HCT116 (cell line): Measurements from ENCODE around the gene TAX1BP1.

Experiments
- CEBPB ChIP-seq: IDR thresholded peaks from 2 replicates; pipeline ENCODE4 v1.6.1; 2012; ENCODE audit warnings: low read depth
- CTCF ChIP-seq, 3 experiments: fragments of 200-600 bp in 1 of 3; sonication (generic) in 1 of 3; IDR thresholded peaks in 2 of 3; conservative IDR thresholded peaks in 1 of 3; 2 replicates each; pipeline ENCODE4 v1.5.1; 2012 to 2017; ENCODE audit warnings: low read depth in 2 of 3, low read length in 2 of 3, antibody characterized with exemption in 1 of 3, borderline replicate concordance in 1 of 3, control low read depth in 1 of 3, mild to moderate bottlenecking in 1 of 3, mixed read lengths in 1 of 3, mixed run types in 1 of 3, moderate library complexity in 1 of 3; ENCODE audit not compliant: insufficient read depth in 1 of 3
- EZH2 ChIP-seq: fragments of 200-600 bp; sonication (generic); IDR thresholded peaks from 2 replicates; pipeline ENCODE4 v1.6.1; 2017; ENCODE audit warnings: antibody characterized with exemption, mixed run types
- JUND ChIP-seq: IDR thresholded peaks from 2 replicates; pipeline ENCODE4 v1.6.1; 2012
- MAX ChIP-seq: IDR thresholded peaks from 2 replicates; pipeline ENCODE4 v1.6.1; 2012
- POLR2A ChIP-seq: IDR thresholded peaks from 2 replicates; pipeline ENCODE4 v1.7.0; 2011; ENCODE audit warnings: borderline replicate concordance; ENCODE audit not compliant: insufficient read depth, insufficient read length; ENCODE audit errors: extremely low read depth
- POLR2AphosphoS5 ChIP-seq: IDR thresholded peaks from 2 replicates; pipeline ENCODE4 v1.6.1; 2011; ENCODE audit warnings: mild to moderate bottlenecking, low read depth, low read length, moderate library complexity
- RAD21 ChIP-seq: IDR thresholded peaks from 2 replicates; pipeline ENCODE4 v1.6.1; 2012; ENCODE audit warnings: low read depth, mild to moderate bottlenecking
- SIN3A ChIP-seq: IDR thresholded peaks from 2 replicates; pipeline ENCODE4 v1.6.1; 2012; ENCODE audit warnings: low read depth
- SP1 ChIP-seq: IDR thresholded peaks from 2 replicates; pipeline ENCODE4 v1.6.1; 2012; ENCODE audit warnings: low read depth
- YY1 ChIP-seq: IDR thresholded peaks from 2 replicates; pipeline ENCODE4 v1.6.1; 2011; ENCODE audit warnings: low read length, low read depth, moderate library complexity, mild to moderate bottlenecking; ENCODE audit not compliant: insufficient replicate concordance; ENCODE audit errors: extremely low read depth

DNA sequence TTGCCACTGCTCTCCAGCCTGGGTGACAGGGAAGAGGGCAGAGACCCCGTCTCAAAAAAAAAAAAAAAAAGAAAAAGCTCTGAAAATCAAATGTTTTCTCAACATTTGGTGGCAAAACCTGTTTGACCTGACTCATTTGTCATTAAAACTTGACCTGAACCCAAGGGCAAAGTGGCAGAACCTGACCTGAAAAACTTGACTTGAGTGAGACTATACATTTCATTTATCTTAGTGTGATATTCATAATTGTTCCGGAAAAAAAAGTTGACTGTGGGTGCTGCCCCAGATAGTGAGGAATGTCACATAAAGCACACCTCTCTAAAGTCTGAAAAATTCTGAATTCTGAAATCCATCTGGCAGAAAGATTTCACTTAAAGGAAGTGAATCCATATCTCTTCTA is 2.3 kb upstream of the TAX1BP1 start:
- TF ChIP-seq SP1 (no peak), EZH2 (no peak), POLR2A (no peak), YY1 (no peak), CTCF (IDR thresholded peaks at IDR 0.05 in 2 of 3, conservative IDR thresholded peaks at IDR 0.05 in 1 of 3; ENCODE audit: borderline replicate concordance in 1 of 3, insufficient read depth in 1 of 3, low read depth in 2 of 3, low read length in 2 of 3) (no peak), POLR2AphosphoS5 (no peak), CEBPB (no peak), JUND (no peak), SIN3A (no peak), RAD21 (no peak), MAX (no peak)
